ENCODE measurements around the gene EVX2. TPM values are rescaled to one million over a fixed set of nuclear protein-coding genes. Genes with fewer than 3 reads are reported as not detected.

Gene EVX2
- total RNA-seq, 1 donor from 2014 or later = not detected

DNA sequence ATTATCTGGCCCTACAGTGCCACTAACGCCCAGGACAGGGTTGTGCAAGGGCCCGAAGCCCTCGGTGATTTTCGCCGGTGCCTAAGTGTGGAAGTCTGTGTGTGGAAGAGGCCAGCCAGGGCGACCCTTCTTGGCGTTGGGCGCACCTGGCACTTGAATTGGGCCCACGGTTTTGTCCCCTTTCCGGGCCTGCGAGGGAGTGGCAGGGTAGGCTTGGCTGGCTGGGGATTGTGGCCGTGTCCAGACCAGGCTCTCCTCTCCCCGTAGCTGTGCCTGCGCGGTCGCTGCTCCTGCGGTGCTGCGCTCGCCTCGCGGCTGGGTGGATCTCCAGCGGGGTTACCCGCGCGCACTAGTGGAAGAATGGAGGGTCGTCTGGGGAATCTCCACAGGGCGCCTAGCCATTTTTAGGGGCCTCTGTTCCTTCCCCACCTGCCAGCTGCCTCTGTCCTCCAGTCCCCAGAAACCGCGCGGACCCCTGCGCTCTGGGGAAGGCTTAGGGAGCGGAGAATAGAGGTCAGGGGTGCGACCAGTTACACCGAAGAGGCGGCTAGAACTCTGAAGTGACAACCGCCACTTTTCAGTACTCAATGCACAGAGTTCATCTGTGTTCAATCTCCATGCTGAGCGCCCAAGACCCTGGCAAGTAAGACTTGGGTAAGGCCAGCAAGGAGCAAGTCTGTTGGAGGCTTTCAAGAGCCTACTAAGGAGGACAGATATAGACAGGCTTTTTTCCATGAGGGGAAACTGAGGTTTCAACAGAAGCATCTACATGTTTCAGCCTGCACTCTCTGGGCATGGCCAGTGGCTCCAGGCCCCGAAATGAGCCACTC, 16.0 kb downstream of the EVX2 start:
- peaks cover 23% of the 10 kb centered on the region for H3K4me1 ChIP-seq
- TF ChIP-seq, protein P1, sequence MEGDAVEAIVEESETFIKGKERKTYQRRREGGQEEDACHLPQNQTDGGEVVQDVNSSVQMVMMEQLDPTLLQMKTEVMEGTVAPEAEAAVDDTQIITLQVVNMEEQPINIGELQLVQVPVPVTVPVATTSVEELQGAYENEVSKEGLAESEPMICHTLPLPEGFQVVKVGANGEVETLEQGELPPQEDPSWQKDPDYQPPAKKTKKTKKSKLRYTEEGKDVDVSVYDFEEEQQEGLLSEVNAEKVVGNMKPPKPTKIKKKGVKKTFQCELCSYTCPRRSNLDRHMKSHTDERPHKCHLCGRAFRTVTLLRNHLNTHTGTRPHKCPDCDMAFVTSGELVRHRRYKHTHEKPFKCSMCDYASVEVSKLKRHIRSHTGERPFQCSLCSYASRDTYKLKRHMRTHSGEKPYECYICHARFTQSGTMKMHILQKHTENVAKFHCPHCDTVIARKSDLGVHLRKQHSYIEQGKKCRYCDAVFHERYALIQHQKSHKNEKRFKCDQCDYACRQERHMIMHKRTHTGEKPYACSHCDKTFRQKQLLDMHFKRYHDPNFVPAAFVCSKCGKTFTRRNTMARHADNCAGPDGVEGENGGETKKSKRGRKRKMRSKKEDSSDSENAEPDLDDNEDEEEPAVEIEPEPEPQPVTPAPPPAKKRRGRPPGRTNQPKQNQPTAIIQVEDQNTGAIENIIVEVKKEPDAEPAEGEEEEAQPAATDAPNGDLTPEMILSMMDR (IDR thresholded peaks at IDR 0.05; ENCODE audit: borderline replicate concordance) = no peak
- H3K27me3 ChIP-seq (ENCODE audit: low read depth) = peaks cover 99% of the 10 kb centered on the region
- no peak for DNase-seq
- H3K27ac ChIP-seq (replicated peaks) = no peak overlapping the region
- H3K4me3 ChIP-seq = peak overlapping the region; percentile 51
- H3K36me3 ChIP-seq = no peaks in the 10 kb centered on the region
- H3K9me3 ChIP-seq (replicated peaks) = no peaks in the 10 kb centered on the region
- intact Hi-C loops (cut with micrococcal nuclease) = no loop called here

DNA sequence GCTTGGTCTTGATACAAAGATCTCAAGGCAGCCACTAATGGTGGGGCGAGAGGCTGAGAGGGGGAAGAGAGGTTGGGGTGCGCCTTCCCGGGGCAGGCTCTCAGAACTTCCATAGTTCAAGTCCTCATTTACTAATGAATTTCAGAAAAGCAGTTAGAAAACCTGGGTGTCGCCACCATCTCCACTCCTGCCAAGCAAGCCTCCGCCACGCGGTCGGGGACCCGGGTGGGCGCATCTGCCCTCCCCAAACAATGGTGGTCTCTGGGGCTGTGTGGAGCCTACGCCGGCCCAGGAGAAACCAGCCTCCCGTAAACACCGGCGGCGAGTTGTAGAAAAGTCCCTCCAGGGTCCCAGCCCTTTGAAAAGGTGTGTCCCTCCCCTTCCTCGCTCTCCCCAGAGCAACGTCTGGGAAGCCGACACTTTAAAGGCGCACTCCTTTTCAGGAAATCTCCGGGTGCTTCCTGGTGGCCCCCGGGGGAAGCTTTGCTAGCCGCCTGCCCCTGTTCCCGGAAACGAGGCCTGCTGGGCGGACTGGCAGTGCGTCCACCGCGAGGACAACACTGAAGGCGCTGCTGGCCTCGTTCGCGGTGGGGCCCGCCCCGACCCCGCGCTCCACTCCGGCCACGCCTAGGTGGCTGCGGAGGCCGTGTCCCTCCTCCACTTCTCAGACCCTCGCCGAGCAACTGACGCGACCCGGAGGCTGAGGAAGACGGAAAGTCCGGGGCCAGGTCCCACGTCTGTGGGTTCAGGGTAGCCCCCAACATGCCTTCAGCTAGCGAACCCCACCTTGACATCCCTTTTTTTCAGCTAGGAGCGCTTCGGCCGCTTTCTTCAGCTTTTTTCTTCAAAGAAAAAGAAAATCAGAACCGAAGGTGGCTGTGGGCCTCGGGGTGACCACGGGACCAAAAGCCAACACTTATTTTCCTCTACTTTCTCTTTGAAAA, 16.8 kb downstream of the EVX2 start:
- no peak overlapping the region for H3K27ac ChIP-seq (replicated peaks)
- intact Hi-C loops (cut with micrococcal nuclease) = no loop called here
- no peaks in the 10 kb centered on the region for H3K36me3 ChIP-seq
- no peak for DNase-seq
- H3K9me3 ChIP-seq (replicated peaks) = no peaks in the 10 kb centered on the region
- H3K4me1 ChIP-seq = peaks cover 21% of the 10 kb centered on the region
- peak overlapping the region; percentile 51 for H3K4me3 ChIP-seq
- TF ChIP-seq, protein P1 (IDR thresholded peaks at IDR 0.05; ENCODE audit: borderline replicate concordance) = no peak
- H3K27me3 ChIP-seq (ENCODE audit: low read depth) = peaks cover 99% of the 10 kb centered on the region

DNA sequence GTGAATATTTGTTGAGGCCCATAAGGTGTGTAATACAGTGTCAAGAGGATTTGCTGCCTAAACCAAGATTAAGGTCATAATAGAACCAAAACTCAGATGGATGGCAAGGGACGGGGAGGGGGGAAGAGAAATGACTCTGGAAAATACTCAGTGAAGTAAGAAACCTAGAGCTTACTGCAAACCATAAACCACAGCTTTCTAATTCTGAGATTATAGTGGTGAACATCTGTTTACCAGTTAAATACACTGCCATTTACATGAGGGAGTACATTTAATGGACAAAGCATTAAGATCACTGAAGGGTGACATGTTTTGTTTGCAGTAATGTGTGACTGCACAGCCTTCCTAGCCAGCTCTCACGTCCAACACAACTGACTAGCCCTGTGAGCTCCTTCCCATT, 19.8 kb downstream of the EVX2 start:
- H3K4me3 ChIP-seq = no peak overlapping the region
- peaks cover 99% of the 10 kb centered on the region for H3K27me3 ChIP-seq (ENCODE audit: low read depth)
- H3K36me3 ChIP-seq = no peaks in the 10 kb centered on the region
- no peaks in the 10 kb centered on the region for H3K9me3 ChIP-seq (replicated peaks)
- no peak overlapping the region for H3K27ac ChIP-seq (replicated peaks)
- intact Hi-C loops (cut with micrococcal nuclease) = no loop called here
- DNase-seq = no peak
- H3K4me1 ChIP-seq = peaks cover 21% of the 10 kb centered on the region
- TF ChIP-seq, protein P1 (IDR thresholded peaks at IDR 0.05; ENCODE audit: borderline replicate concordance) = no peak

DNA sequence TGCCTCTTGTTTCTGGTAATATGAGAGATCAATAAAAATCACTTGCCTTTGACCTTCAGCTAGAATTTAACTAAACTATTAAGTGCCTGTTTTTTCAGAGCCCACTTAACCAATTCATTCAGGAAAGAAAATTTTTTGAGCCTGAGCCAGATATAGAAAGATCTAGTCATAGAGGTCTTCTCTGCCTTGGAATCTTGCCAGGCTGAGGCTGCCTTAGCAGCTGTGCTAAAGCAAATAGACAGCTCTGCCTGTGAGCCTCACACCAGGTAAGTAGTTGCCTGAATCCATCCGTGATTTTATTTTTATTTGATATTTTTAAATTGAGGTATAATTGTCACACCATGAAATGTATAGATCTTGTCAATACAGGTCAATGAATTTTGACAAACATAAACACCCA, 27.4 kb downstream of the EVX2 start:
- Histone ChIP-seq H3K27ac (replicated peaks) (no peak overlapping the region), H3K4me1 (no peaks in the 10 kb centered on the region), H3K27me3 (ENCODE audit: low read depth) (peaks cover 77% of the 10 kb centered on the region), H3K36me3 (no peaks in the 10 kb centered on the region), H3K4me3 (no peak overlapping the region), H3K9me3 (replicated peaks) (no peaks in the 10 kb centered on the region)
- TF ChIP-seq, protein P1 (IDR thresholded peaks at IDR 0.05; ENCODE audit: borderline replicate concordance) = no peak
- intact Hi-C loops (cut with micrococcal nuclease) = no loop called here
- no peak for DNase-seq

DNA sequence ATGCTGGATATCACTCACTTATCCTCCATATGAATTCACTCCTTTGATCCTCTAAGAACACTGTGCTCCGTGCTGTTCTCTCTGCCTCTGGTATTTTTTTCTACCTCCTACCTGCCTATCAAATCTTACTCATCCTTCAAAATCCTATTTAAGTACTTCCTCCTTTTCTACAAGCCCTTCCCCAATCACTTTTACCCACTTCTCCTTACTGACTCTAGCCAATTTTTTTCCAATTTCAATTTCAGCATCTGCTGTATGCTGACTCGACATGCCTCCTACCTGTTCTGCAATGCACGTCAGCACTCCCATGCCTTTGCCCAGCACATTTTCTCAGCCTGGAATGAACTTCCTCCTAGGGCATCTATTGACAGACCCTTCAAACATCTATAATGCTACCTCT, 44.4 kb downstream of the EVX2 start:
- Histone ChIP-seq H3K27ac (replicated peaks) (no peak overlapping the region), H3K4me1 (peaks cover 9% of the 10 kb centered on the region), H3K4me3 (no peak overlapping the region), H3K9me3 (replicated peaks) (peaks cover 6% of the 10 kb centered on the region), H3K27me3 (ENCODE audit: low read depth) (peaks cover 27% of the 10 kb centered on the region), H3K36me3 (no peaks in the 10 kb centered on the region)
- DNase-seq = no peak
- intact Hi-C loops (cut with micrococcal nuclease) = no loop called here
- TF ChIP-seq, protein P1 (IDR thresholded peaks at IDR 0.05; ENCODE audit: borderline replicate concordance) = no peak

Data from left ventricle myocardium inferior (tissue), 1 donor.